Measurements from ENCODE around the gene MPV17L.
"Not testable (repeated sequence)": the region's sequence is repeated elsewhere in the genome, so short reads cannot be mapped to it uniquely, and the experiment has no call there.

MPV17L gene

GRCh38 chr16:15389916-15390315 lies 5.6 kb upstream of the MPV17L start:
- not testable (repeated sequence) for H3K4me3 ChIP-seq (ENCODE audit: low read length); H3K9me3 ChIP-seq (ENCODE audit: insufficient read depth, low read length); H3K9ac ChIP-seq (ENCODE audit: low read length); H2AFZ ChIP-seq (ENCODE audit: low read depth, low read length); H3K79me2 ChIP-seq (ENCODE audit: low read length); H3K27me3 ChIP-seq (ENCODE audit: low read depth, low read length); H4K20me1 ChIP-seq (ENCODE audit: insufficient read depth, low read length); H3K36me3 ChIP-seq (replicated peaks; ENCODE audit: low read depth, low read length); H3K4me2 ChIP-seq (ENCODE audit: low read length); H3K27ac ChIP-seq (ENCODE audit: low read length); H3K4me1 ChIP-seq (ENCODE audit: low read length)

DNA sequence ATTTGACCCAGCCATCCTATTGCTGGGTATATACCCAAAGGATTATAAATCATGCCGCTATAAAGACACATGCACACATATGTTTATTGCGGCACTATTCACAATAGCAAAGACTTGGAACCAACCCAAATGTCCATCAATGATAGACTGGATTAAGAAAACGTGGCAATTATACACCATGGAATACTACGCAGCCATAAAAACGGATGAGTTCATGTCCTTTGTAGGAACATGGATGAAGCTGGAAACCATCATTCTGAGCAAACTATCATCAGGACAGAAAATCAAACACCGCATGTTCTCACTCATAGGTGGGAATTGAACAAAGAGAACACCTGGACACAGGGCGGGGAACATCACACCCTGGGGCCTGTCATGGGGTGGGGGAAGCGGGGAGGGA lies 2.5 kb upstream of the MPV17L start:
- not testable (repeated sequence) for H3K36me3 ChIP-seq (replicated peaks; ENCODE audit: low read depth, low read length); H4K20me1 ChIP-seq (ENCODE audit: insufficient read depth, low read length); H3K4me1 ChIP-seq (ENCODE audit: low read length); H3K9me3 ChIP-seq (ENCODE audit: insufficient read depth, low read length); H3K79me2 ChIP-seq (ENCODE audit: low read length); H3K27me3 ChIP-seq (ENCODE audit: low read depth, low read length); H3K4me2 ChIP-seq (ENCODE audit: low read length); H3K27ac ChIP-seq (ENCODE audit: low read length); H3K4me3 ChIP-seq (ENCODE audit: low read length); H3K9ac ChIP-seq (ENCODE audit: low read length); H2AFZ ChIP-seq (ENCODE audit: low read depth, low read length)

GRCh38 chr16:15396509-15396829 lies 915 bp downstream of the MPV17L start:
- H3K79me2 ChIP-seq (ENCODE audit: low read length); H3K9me3 ChIP-seq (ENCODE audit: insufficient read depth, low read length); H3K36me3 ChIP-seq (replicated peaks; ENCODE audit: low read depth, low read length); H3K4me1 ChIP-seq (ENCODE audit: low read length); H4K20me1 ChIP-seq (ENCODE audit: insufficient read depth, low read length); H2AFZ ChIP-seq (ENCODE audit: low read depth, low read length); H3K4me3 ChIP-seq (ENCODE audit: low read length); H3K9ac ChIP-seq (ENCODE audit: low read length); H3K4me2 ChIP-seq (ENCODE audit: low read length); H3K27ac ChIP-seq (ENCODE audit: low read length); H3K27me3 ChIP-seq (ENCODE audit: low read depth, low read length): not testable (repeated sequence)

- Histone ChIP-seq H3K27me3 (ENCODE audit: low read depth, low read length) (no peaks in the 10 kb centered on the region), H3K4me1 (ENCODE audit: low read length) (no peaks in the 10 kb centered on the region), H2AFZ (ENCODE audit: low read depth, low read length) (no peak overlapping the region), H3K79me2 (ENCODE audit: low read length) (no peaks in the 10 kb centered on the region), H3K36me3 (replicated peaks; ENCODE audit: low read depth, low read length) (no peaks in the 10 kb centered on the region), H3K27ac (ENCODE audit: low read length) (no peak overlapping the region), H3K9ac (ENCODE audit: low read length) (no peak overlapping the region), H4K20me1 (ENCODE audit: insufficient read depth, low read length) (no peaks in the 10 kb centered on the region), H3K4me2 (ENCODE audit: low read length) (no peak overlapping the region), H3K4me3 (ENCODE audit: low read length) (no peak overlapping the region), H3K9me3 (ENCODE audit: insufficient read depth, low read length) (no peaks in the 10 kb centered on the region)
- no peak for TF ChIP-seq EZH2phosphoT487 (IDR thresholded peaks at IDR 0.05; ENCODE audit: low read depth)
- TF ChIP-seq, protein P1, sequence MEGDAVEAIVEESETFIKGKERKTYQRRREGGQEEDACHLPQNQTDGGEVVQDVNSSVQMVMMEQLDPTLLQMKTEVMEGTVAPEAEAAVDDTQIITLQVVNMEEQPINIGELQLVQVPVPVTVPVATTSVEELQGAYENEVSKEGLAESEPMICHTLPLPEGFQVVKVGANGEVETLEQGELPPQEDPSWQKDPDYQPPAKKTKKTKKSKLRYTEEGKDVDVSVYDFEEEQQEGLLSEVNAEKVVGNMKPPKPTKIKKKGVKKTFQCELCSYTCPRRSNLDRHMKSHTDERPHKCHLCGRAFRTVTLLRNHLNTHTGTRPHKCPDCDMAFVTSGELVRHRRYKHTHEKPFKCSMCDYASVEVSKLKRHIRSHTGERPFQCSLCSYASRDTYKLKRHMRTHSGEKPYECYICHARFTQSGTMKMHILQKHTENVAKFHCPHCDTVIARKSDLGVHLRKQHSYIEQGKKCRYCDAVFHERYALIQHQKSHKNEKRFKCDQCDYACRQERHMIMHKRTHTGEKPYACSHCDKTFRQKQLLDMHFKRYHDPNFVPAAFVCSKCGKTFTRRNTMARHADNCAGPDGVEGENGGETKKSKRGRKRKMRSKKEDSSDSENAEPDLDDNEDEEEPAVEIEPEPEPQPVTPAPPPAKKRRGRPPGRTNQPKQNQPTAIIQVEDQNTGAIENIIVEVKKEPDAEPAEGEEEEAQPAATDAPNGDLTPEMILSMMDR (IDR thresholded peaks at IDR 0.05; ENCODE audit: low read depth, low read length), result no peak
Measured at GRCh38 chr16:15396948-15397594, 1.5 kb downstream of the MPV17L start.

GRCh38 chr16:15398618-15399316 lies 3.2 kb downstream of the MPV17L start:
- Histone ChIP-seq H3K4me3 (ENCODE audit: low read length) (no peak overlapping the region), H2AFZ (ENCODE audit: low read depth, low read length) (no peak overlapping the region), H3K4me2 (ENCODE audit: low read length) (no peak overlapping the region), H3K79me2 (ENCODE audit: low read length) (no peaks in the 10 kb centered on the region), H4K20me1 (ENCODE audit: insufficient read depth, low read length) (no peaks in the 10 kb centered on the region), H3K4me1 (ENCODE audit: low read length) (peaks cover 5% of the 10 kb centered on the region), H3K27ac (ENCODE audit: low read length) (no peak overlapping the region), H3K9me3 (ENCODE audit: insufficient read depth, low read length) (no peaks in the 10 kb centered on the region), H3K9ac (ENCODE audit: low read length) (no peak overlapping the region), H3K36me3 (replicated peaks; ENCODE audit: low read depth, low read length) (no peaks in the 10 kb centered on the region), H3K27me3 (ENCODE audit: low read depth, low read length) (no peaks in the 10 kb centered on the region)
- TF ChIP-seq, protein P1 (IDR thresholded peaks at IDR 0.05; ENCODE audit: low read depth, low read length), result no peak
- TF ChIP-seq EZH2phosphoT487 (IDR thresholded peaks at IDR 0.05; ENCODE audit: low read depth), result no peak
